ENCODE measurements around the gene GJA10.

Gene GJA10

DNA sequence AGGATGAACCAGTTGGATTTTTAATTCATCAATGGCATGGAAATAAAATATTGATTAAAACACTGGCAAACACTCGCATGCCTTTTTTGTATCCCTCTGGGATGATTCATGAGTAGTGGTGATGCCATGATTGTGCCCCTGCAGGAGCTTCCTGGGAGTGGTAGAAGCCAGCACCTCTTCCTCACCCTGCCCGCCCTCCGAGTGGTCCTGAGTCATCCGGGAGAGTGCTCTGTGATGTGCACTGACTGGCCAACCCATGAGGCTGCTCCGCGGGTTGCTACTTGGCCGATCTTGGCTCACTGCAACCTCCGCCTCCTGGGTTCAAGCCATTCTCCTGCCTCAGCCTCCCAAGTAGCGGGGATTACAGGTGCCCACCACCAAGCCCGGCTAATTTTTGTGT lies 27.4 kb downstream of the GJA10 start:
- TF ChIP-seq POLR2A (IDR thresholded peaks at IDR 0.05; ENCODE audit: low read depth, low read length), result no peak
- TF ChIP-seq TAF1 (IDR thresholded peaks at IDR 0.05; ENCODE audit: borderline replicate concordance, low read depth, low read length), result no peak
- no peak for TF ChIP-seq POLR2AphosphoS5 (IDR thresholded peaks at IDR 0.05; ENCODE audit: low read depth, low read length)
- no peak for DNase-seq (ENCODE audit: insufficient read length)
- FAIRE-seq, result no peak

DNA sequence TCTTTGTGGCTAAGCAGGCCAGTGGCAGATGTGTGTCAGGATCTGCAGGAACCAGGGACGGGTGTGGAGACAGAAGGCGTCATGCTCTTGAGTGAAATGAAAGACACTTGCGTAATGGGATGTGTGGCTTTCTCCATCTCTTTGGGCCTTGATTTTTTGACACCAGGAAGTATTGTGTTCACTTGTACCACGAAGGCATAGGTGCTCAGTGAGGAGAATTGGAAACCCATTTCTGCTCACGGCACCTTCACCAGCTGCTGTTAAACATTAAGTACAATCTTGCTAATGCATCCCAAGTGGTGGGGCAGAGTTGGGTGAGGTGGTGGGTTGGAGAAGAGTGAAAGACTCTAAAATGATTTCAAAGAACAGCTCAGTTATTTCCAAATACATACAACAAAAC lies 30.0 kb downstream of the GJA10 start:
- DNase-seq (ENCODE audit: insufficient read length), result no peak
- TF ChIP-seq POLR2AphosphoS5 (IDR thresholded peaks at IDR 0.05; ENCODE audit: low read depth, low read length) (no peak), POLR2A (IDR thresholded peaks at IDR 0.05; ENCODE audit: low read depth, low read length) (no peak), TAF1 (IDR thresholded peaks at IDR 0.05; ENCODE audit: borderline replicate concordance, low read depth, low read length) (no peak)
- no peak for FAIRE-seq

DNA sequence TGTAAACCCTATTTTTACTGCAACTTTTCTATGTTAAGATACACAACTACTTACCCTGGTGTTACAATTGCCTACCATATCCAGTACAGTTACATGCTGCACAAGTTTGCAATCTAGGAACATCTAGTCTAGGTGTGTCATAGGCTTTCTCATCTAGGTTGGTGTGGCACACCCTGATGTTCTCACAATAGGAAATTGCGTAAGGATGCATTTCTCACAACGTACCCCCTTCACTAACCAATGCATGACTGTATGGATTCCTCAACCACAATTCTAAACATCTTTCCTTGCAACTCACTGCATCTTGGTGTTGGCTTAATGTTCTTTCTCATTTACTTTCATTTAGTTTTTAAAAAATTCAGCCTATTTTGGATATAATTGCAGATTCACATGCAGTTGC lies 31.6 kb downstream of the GJA10 start:
- no peak for FAIRE-seq
- TF ChIP-seq POLR2A (IDR thresholded peaks at IDR 0.05; ENCODE audit: low read depth, low read length), result no peak
- TF ChIP-seq POLR2AphosphoS5 (IDR thresholded peaks at IDR 0.05; ENCODE audit: low read depth, low read length), result no peak
- TF ChIP-seq TAF1 (IDR thresholded peaks at IDR 0.05; ENCODE audit: borderline replicate concordance, low read depth, low read length), result no peak

DNA sequence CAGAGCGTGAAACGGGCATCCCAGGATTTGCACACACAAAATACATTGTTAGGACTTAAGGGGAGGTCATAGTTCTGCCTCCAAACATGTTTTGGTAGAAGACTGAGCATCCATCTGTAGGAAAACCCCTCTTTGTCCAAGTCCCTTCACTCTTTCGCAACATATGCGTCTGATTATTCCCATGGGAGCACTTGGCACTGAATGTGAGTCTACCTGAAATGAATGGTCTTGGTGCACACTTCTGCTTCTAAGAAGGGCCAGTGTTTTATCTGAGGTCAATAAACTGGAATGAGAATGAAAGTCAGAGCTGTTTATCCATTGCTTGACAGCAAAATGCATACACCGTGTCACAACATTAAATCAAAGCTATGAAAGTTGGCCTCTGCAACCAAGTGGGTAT lies 33.0 kb downstream of the GJA10 start:
- FAIRE-seq (no peak), DNase-seq (ENCODE audit: insufficient read length) (no peak)
- no peak for TF ChIP-seq POLR2AphosphoS5 (IDR thresholded peaks at IDR 0.05; ENCODE audit: low read depth, low read length)
- TF ChIP-seq POLR2A (IDR thresholded peaks at IDR 0.05; ENCODE audit: low read depth, low read length), result no peak
- no peak for TF ChIP-seq TAF1 (IDR thresholded peaks at IDR 0.05; ENCODE audit: borderline replicate concordance, low read depth, low read length)

More for the DNA sequence above, 31.6 kb downstream of the GJA10 start:
- DNase-seq (ENCODE audit: insufficient read length), result no peak

DNA sequence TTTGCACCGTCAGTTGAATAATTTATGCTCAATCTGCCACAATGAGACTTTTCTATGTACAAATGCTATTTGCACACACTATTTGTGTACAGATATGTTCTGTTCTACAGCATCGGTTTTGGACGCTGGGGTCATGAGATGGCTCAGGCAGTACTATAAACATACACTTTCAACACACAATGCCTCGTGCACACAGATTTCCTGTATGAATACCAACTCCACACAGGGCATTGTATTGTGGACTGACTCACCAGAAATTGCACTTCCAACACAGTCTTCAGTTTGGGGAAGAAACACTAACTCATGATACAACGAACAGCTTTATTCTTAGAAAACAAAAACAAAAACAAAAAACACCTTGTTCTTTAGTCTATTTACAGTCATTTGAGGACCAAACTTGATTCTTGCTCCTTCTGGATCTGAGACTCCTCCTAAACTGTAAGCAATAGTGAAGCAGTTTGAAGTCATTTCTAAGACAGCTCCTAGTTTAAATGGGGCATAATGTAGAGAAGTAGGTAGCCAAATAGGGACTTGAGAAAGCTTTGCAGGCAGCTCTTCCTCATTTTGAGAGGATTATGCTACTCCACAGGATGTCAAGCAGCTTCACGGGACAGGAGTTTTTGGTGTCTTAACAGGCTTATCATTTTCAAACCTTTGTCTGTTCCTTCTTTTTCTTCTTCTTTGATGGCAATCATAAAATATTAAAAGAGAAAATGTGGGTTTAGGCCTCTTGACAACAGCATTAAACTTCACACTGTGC lies 33.7 kb downstream of the GJA10 start:
- DNase-seq (ENCODE audit: insufficient read length), result no peak
- no peak for FAIRE-seq
- TF ChIP-seq POLR2AphosphoS5 (IDR thresholded peaks at IDR 0.05; ENCODE audit: low read depth, low read length) (no peak), POLR2A (IDR thresholded peaks at IDR 0.05; ENCODE audit: low read depth, low read length) (no peak), TAF1 (IDR thresholded peaks at IDR 0.05; ENCODE audit: borderline replicate concordance, low read depth, low read length) (no peak)

DNA sequence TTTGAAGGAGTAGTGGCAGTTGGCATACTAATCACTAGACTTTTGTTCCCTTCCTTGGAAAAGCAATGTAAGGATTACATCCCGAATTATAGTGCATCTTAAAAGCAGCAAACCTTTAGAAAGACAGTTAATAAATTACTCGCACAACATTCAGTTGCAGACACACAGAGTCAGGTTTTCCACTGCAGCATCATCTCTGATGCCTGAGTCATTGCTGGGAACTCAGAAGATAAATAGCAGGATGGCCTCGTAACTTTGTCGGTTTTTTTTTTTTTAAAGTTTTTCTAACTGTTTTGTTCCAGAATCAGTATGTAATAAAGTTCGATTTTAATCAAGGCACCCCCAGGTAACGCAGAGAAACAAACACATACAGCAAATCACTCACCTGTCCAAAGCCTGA lies 34.3 kb downstream of the GJA10 start:
- no peak for DNase-seq (ENCODE audit: insufficient read length)
- TF ChIP-seq TAF1 (IDR thresholded peaks at IDR 0.05; ENCODE audit: borderline replicate concordance, low read depth, low read length) (no peak), POLR2A (IDR thresholded peaks at IDR 0.05; ENCODE audit: low read depth, low read length) (no peak), POLR2AphosphoS5 (IDR thresholded peaks at IDR 0.05; ENCODE audit: low read depth, low read length) (no peak)
- FAIRE-seq, result no peak

DNA sequence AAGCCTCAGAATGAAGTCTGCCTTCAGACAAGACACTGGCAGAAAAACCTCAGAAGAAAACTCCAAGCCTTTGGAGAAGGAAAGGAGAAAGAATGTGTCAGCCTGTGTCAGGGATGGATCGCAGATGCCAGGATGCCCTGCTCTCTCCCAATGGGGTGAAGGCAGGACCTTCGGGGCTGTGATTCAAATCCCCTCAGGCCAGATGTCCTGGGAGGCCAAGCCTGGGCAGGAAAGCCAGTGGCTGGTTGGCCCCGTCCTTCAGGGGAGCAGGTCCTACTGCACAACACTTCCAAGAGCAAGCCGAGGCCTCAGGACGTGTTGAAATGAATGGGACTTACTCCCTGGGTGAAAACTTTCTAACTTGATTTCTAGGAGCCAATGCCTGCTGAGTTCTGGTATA lies 36.5 kb downstream of the GJA10 start:
- FAIRE-seq, result no peak
- TF ChIP-seq POLR2A (IDR thresholded peaks at IDR 0.05; ENCODE audit: low read depth, low read length) (no peak), TAF1 (IDR thresholded peaks at IDR 0.05; ENCODE audit: borderline replicate concordance, low read depth, low read length) (no peak), POLR2AphosphoS5 (IDR thresholded peaks at IDR 0.05; ENCODE audit: low read depth, low read length) (no peak)
- no peak for DNase-seq (ENCODE audit: insufficient read length)

DNA sequence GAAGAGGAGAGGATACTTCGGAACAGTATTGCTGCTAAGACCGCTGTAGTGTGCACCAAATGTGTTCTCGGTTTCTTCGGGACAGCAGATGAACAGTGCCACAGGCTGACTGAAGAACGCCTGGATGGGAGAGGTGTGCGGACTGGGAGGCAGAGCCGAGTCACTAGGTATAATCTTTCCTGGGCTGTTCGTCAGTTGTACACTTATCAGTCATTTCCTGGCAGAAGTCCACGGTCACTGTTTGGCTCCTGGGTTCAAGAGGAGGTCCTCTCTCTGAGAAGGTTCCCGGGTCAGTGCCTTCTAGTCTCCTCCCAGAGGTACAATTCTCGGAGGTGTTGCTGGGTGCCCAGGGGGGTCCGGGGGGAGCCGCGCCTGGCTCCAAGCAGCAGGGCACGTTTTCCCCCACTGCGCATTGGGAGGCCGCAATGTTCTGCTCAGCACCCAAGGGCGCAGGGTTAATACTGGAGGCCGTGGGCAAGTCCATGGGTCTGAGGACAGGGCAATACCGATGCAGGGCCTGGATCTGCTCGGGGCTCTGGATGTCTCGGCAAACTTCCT lies 38.1 kb downstream of the GJA10 start:
- no peak for FAIRE-seq
- TF ChIP-seq POLR2A (IDR thresholded peaks at IDR 0.05; ENCODE audit: low read depth, low read length), result no peak
- no peak for DNase-seq (ENCODE audit: insufficient read length)

DNA sequence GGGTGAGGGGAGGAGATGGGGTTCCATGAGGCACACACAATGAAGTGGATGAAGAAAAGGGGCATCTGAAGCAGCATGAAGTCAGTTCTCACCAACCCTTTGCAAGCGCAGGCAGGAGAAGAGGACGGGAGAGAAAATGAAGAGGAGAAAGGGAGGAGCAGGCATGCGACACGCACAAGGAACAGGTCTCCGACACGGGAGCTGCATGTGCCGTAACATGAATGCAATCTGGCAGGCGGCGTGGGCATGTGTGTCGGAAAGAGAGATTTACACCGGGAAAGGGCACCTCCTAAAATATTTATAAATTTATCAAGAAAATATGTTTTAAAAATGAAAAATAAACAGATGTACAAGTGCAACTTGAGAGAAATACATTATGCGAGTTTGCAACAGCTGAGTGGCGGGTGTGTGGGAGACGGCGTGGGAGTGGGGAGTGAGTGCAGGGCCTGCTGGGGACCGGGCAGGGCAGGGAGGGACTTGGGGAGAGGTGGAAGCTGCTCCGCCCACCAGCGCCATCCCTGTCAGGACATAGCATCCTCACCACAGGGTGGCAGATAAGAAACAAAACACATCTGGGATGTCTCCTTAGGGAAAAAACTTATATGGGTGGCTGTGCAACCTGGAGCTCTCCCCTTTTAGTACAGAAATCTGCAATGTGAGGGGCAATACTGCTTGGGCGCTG lies 40.6 kb downstream of the GJA10 start:
- TF ChIP-seq TAF1 (IDR thresholded peaks at IDR 0.05; ENCODE audit: borderline replicate concordance, low read depth, low read length), result no peak
- TF ChIP-seq POLR2A (IDR thresholded peaks at IDR 0.05; ENCODE audit: low read depth, low read length), result no peak
- TF ChIP-seq POLR2AphosphoS5 (IDR thresholded peaks at IDR 0.05; ENCODE audit: low read depth, low read length), result no peak
- FAIRE-seq, result no peak
- no peak for DNase-seq (ENCODE audit: insufficient read length)

DNA sequence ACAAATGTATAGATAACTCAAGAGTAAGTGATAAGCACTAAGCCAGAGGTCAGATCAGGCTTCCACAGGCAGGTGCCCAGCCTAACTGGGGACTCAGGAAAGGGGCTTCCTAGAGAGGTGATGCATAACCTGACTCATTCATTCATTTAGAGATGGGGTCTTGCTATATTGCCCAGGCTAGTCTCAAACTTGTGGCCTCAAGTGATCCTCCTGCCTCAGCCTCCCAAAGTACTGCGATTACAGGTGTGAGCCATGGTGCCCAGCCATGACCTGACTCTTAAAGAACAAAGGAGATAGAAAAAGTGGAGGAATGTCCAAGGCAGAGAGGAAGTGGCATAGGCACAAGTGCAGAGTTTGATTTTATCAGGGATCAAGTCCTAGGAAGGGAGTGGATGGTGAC lies 41.9 kb downstream of the GJA10 start:
- DNase-seq (ENCODE audit: insufficient read length) (no peak), FAIRE-seq (no peak)
- TF ChIP-seq POLR2A (IDR thresholded peaks at IDR 0.05; ENCODE audit: low read depth, low read length) (no peak), TAF1 (IDR thresholded peaks at IDR 0.05; ENCODE audit: borderline replicate concordance, low read depth, low read length) (no peak), POLR2AphosphoS5 (IDR thresholded peaks at IDR 0.05; ENCODE audit: low read depth, low read length) (no peak)

DNA sequence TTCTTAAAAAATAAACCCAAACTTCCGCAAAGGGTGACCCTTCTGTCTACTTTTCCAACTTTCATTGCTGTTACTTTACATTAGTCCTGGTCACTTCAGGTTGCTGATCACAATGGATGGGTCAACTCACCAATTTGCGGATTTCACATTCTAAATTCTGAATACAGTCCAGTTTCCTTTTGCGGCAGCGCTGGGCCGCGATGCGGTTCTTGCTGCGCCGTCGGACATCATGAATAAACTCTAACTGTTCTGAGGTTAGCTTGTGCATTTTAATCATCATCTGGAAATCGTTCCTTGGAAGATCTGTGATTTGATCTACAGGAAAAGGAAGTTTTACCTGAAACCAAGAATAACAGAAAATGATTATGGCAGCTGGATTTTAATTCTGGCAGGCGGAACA lies 43.7 kb downstream of the GJA10 start:
- DNase-seq (ENCODE audit: insufficient read length), result no peak
- TF ChIP-seq POLR2AphosphoS5 (IDR thresholded peaks at IDR 0.05; ENCODE audit: low read depth, low read length), result no peak
- no peak for TF ChIP-seq TAF1 (IDR thresholded peaks at IDR 0.05; ENCODE audit: borderline replicate concordance, low read depth, low read length)
- TF ChIP-seq POLR2A (IDR thresholded peaks at IDR 0.05; ENCODE audit: low read depth, low read length), result no peak
- no peak for FAIRE-seq

DNA sequence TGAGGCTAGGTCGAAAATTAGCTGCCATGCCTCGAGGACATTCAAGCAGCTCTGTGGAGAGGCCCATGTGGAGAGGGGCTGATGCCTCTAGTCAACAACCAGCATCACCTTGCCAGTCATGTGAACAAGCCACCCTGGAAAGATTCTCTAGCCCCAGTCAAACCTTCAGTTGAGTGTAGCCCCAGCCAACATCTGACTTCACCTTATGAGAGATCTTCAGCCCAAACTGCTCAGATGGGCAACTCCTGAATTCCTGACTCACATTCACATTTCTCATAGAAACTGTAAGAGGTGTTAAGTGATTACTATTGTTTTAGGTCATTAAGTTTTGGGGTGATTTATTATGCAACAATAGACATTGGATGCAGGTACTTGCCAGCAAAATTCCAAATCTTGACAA lies 44.9 kb downstream of the GJA10 start:
- no peak for DNase-seq (ENCODE audit: insufficient read length)
- no peak for FAIRE-seq
- TF ChIP-seq TAF1 (IDR thresholded peaks at IDR 0.05; ENCODE audit: borderline replicate concordance, low read depth, low read length), result no peak
- no peak for TF ChIP-seq POLR2AphosphoS5 (IDR thresholded peaks at IDR 0.05; ENCODE audit: low read depth, low read length)
